ENCODE measurements around the gene MS4A14.
"Not testable (repeated sequence)": the region's sequence is repeated elsewhere in the genome, so short reads cannot be mapped to it uniquely, and the experiment has no call there.

MS4A14 gene

DNA sequence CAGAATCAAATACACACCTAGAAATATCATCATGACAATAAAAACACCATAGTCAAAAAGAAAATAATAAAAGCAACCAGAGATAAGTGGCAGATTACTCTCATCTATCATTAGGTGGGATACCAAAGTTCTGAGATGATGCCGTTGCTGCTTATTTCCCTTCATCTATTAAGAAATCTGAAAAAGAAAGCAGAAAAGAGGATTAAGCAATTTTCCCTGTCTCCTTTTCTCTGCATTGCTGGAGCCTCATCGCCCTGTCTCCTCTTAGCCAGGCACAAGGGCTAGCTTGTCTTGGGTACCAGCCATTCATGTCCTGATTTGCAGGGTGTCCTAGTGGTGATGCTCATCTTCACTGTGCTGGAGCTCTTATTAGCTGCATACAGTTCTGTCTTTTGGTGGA lies 3.9 kb upstream of the MS4A14 start:
- no peak for DNase-seq

DNA sequence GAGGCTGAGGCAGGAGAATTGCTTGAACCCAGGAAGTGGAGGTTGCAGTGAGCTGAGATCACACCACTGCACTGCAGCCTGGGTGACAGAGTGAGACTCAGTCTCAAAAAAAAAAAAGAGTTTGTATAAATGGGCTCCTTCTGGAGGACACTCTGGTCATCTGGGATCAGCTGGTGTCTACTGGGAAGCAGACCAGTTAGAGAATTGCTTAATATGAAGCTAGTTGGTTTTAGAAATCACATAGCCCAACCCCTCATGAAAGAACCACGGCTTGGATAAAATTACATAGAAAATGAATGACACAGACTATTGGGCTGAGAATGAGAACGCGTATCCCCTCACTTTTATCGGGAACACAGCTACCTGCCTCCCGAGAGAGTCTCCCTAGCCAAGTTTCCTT lies 3.2 kb upstream of the MS4A14 start:
- DNase-seq: no peak

DNA sequence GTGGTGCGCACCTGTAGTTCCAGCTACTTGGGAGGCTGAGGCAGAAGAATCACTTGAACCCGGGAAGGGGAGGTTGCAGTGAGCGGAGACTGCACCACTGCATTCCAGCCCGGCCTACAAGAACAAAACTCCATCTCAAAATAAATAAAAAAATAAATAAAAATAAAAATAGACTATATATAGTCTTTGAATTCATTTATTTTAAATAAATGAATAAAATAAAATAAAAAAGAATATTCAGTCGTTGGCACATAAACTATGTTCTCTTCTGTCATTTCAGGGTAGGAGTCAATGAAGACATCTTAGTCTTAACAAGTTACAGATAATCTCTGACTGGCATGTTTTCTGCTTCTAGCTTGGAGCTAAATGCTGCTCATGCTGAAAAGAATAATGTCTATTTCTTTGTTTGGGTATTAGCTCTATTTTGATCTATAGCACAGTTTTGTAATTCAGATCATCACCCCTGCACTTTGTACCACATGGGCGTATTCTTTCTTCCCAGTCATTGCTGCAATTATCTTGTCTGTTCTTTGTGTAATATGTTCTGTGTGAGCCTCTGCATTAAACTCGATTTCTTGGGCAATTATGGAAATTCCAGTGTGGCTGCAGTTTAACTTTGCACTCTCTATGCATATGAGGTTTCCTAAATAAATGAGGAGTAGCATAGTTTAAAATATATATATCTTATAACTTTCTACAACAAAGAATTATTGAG lies 1.4 kb upstream of the MS4A14 start:
- no peak for DNase-seq

DNA sequence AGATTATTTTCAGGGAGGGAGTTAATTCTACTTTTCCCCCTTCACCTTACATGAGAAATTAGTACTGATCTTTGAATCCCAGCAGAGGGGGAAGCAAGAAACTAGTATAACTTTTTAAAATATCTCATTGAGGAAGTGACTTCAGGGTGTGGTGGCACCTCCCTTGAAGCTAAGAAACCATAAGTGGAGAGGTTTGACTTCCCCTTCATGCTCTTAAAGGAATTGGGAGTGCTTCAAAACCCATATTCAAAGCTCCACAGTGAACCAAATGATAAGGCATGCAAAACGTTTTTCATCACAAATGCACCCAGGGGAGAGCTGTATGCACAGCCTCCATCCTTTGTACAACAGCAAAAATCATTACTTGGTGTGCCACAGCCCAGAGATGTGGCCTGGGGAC lies 540 bp downstream of the MS4A14 start:
- DNase-seq: no peak

DNA sequence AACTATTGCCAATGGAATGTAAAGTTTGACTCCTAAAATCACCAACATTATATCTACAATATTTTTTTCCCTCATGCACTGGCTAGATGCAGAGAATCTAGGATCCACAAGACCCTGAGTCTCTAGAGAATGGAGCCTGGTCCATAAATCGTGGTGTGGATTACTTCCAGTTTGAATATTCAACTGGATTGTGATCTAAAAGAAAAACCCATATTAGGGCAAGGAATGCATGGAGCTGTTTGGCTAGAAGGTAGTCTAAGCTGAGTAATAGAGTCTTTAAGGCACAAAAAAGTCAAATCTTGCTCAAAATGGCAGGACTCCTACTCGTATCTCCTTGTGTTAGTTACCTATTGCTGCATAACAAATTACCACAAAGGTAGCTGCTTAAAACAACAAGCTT lies 23.8 kb downstream of the MS4A14 start:
- DNase-seq: no peak

DNA sequence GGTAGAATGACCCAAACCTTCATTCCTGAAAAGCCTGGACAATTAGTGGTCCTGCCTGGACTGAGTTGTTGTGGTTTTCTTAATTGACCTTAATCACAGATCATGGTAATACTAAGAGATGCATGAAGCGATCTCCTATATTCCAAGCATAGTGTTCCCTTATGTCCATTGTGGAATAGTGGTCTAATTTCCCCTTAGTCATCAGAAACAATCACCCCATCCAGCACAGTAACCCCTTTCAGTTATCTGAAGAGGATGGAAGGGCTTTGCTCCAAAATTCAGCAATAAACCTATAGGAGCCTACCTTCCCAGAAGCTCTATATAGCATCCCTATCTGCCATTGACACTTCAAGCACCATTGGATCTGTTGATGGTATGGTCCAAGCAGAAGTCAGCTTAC lies 26.4 kb downstream of the MS4A14 start:
- DNase-seq: no peak

DNA sequence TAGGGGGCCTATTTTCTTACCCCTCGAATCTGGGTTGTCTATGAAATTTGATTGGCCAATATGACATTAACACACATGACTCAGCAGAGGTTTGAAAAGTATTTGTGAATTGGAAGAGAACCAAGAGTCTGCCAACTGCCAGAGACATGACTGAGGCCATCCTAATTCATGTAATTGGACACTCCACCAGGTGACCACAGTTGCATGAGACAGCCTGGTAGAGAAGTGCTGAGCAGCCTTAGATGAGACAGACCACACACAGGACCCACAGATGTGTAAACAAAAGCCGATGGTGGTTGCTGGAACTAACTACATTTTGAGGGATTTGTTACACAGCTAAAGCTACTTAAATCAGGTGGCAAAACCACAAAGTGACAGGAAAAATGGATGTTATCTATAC lies 32.3 kb downstream of the MS4A14 start:
- no peak for DNase-seq

DNA sequence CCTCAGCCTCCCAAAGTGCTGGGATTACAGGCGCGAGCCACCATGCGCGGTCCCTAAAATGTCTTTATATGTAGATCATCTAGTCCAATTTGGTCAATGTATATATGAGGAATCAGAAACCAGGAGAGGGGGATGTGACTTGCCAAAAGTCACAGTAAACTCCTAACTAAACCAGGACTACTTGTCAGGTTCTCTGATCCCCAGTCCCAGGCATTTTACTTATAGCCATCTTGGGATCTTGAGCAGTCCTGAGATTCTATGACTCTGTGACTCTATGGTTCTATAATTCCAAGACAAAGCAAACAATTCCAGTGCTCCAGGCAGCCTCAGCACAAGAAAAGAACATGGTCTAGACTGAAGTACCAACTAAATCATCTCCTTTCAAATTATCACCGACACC lies 33.0 kb downstream of the MS4A14 start, which contains the start of gene MS4A5:
Gene MS4A5 (plus strand): TSS at position 301 of the 400 bp plus-strand sequence. CDS start 103 bp downstream, outside the sequence.
- no peak for DNase-seq

GRCh38 chr11:60431251-60431650 lies 35.0 kb downstream of the MS4A14 start:
- DNase-seq: no peak

GRCh38 chr11:60433401-60433800 lies 37.1 kb downstream of the MS4A14 start:
- DNase-seq: no peak

GRCh38 chr11:60447070-60447469 lies 50.8 kb downstream of the MS4A14 start:
- no peak for DNase-seq

GRCh38 chr11:60447846-60448245 lies 51.6 kb downstream of the MS4A14 start:
- no peak for DNase-seq

GRCh38 chr11:60451185-60451584 lies 54.9 kb downstream of the MS4A14 start:
- not testable (repeated sequence) for DNase-seq

DNA sequence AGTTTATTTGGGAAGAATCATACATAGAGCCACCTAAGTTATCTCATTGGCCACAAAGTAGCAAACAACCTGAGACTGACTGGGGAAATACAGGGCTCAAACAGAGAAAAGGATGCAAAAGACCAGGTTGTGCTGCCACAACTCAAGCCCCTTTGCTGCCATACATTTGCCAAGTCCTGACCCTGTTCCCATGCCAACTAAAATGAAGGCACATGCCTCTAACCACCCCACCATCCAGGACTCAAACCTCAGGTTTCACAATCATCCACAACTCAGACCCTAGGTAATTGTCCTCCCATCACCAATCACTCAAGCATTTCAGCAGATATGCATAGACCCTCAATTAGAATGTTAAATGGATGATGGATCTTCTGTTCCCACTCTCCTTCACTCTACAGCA lies 58.0 kb downstream of the MS4A14 start:
- no peak for DNase-seq

GRCh38 chr11:60455531-60456042 lies 59.3 kb downstream of the MS4A14 start, which contains the start of gene MS4A1:
Gene MS4A1, plus strand, starts transcription at chr11:60455847. Its CDS starts 6,528 bp downstream, at chr11:60462375.
- DNase-seq: no peak

GRCh38 chr11:60457576-60457975 lies 61.3 kb downstream of the MS4A14 start:
- DNase-seq: no peak

DNA sequence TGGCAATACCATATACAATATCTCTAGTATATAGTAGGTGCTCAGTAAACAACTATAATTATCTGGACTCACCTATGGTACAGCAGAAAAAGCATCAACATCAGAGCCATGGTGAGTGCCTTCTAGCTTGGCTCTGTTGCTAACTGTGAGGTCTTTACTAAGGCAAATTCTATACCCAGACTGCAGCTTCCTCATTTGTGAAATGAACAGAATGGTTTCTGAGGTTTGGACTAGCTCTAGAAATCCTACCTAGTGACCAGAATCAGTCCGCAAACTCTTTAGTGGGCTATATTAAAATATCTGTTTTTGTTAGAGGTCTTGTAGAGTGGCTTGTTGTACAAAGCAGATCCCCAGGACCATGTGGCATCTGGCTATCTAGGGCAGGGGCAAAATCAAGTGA lies 63.1 kb downstream of the MS4A14 start:
- no peak for DNase-seq
